ENCODE results near the gene ZBP1. TPM values are rescaled to one million over a fixed set of nuclear protein-coding genes. Genes with fewer than 3 reads are reported as not detected.

The ZBP1 gene
- total and polyA plus RNA-seq, 9 donors, result 0.12 to 0.92 (median 0.24) TPM; not detected in 4

DNA sequence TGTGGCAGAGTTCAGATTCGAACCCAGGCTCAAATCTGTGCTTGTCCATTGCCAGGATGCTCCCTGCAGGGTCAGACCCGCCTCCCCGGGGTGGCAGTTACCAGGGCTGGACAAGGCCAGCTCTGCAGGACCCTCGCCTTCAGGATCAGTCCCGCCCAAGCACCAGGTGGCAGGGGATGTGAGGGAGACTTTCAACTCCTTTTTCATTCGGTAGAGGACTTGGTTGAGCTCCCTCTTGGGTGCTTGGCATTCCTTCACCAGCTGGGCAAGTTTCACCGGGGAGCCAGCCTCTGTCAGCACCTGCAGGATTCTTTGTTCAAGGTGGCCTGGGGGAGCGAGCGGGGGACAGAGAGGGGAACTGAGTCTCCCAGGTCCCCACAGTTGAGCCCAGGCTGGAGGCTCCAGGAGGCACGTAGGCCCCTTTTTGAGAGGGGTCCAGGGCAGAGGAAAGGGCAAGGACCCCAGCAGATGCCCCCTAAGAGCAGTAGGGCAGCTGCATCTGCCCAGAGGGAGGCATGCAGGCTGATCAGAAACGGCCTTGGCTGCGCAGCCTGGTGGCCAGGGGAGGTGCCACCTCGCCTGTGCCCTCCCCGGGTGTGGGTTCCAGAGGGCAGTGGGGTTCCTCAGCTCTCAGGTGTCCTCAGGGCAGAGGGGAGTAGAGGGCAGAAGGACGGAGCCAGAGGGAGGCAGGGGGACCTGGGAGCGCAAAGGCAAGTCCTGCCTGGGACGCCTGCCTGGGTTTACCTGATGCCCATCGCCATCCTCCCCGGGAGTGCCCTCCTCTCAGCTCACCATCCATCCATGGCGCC, 3.9 kb downstream of the ZBP1 start:
- Histone ChIP-seq H3K27me3 (no peaks in the 10 kb centered on the region), H3K9me3 (no peaks in the 10 kb centered on the region), H3K4me1 (ENCODE audit: insufficient read depth) (no peaks in the 10 kb centered on the region), H3K4me3 (no peak overlapping the region), H3K27ac (no peak overlapping the region), H3K36me3 (no peaks in the 10 kb centered on the region)
- TF ChIP-seq CTCF (IDR thresholded peaks at IDR 0.05) (no peak), EP300 (IDR thresholded peaks at IDR 0.05) (no peak), POLR2A (IDR thresholded peaks at IDR 0.05) (no peak)
- intact Hi-C loops (cut with DNase I), result no loop called here
- WGBS, 3 donors, result 87 to 88% (median 88%) methylated on average over 20 of the region's 20 CpGs
- DNase-seq, result peak in 1 of 5 donors; percentile 17

GRCh38 chr20:57615445-57615811, 4.8 kb downstream of the ZBP1 start:
- TF ChIP-seq POLR2A (IDR thresholded peaks at IDR 0.05) (no peak), EP300 (IDR thresholded peaks at IDR 0.05) (no peak)
- Histone ChIP-seq H3K27ac (no peak overlapping the region), H3K9me3 (no peaks in the 10 kb centered on the region), H3K4me3 (no peak overlapping the region), H3K27me3 (no peaks in the 10 kb centered on the region), H3K4me1 (ENCODE audit: insufficient read depth) (no peaks in the 10 kb centered on the region), H3K36me3 (no peaks in the 10 kb centered on the region)
- intact Hi-C loops (cut with DNase I), result no loop called here
- peak in 2 of 5 donors; percentile 3 to 10 for DNase-seq
- 61 to 79% (median 73%) methylated on average over 8 of the region's 8 CpGs for WGBS, 3 donors

DNA sequence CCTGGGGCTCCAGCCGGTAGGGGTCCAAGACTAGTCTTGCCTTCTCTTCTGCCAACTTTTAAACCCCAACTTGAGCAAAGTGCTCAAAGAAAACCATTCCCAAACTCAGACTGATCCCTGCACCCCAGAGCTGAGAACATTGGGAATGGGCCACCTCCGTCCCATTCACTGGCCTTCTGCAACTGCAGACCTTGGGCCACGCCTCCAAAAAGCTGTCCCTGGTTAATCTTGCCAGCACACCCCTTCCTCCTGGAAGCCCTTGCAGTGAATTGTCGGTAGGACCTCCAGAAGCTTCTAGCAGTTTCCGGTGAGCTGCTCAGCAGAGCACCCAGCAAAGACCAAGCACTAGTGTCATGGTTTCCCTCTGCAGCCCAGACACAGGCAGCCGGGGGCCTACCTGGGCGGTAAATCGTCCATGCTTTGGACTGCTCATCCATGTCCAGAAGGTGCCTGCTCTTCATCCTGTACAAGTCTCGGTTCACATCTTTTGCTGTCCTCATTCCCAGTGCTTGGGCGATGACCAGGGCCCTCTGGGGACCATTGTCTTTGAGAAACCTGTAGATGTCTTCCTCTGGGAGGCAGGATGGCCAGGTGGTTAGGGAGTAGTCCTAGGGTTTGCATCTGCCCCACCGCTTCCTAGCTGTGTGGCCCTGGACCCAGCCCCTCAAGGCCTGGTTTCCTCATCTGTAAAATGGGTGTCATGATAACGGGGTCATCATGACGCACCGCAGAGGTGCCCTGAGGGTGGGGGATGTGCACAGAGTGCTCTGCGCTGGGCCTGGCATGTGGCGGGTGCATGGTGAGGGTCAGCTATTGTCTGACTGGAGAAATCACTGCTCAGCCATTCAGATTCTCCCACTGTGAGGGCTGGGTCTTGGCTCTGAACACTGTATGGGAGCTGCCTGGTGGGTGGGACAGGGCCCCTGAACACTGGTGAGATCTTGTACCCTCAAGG, 5.5 kb downstream of the ZBP1 start:
- intact Hi-C loops (cut with DNase I), result no loop called here
- H3K4me1 ChIP-seq (ENCODE audit: insufficient read depth), result no peaks in the 10 kb centered on the region
- no peak overlapping the region for H3K27ac ChIP-seq
- no peaks in the 10 kb centered on the region for H3K9me3 ChIP-seq
- H3K27me3 ChIP-seq, result no peaks in the 10 kb centered on the region
- WGBS, 3 donors, result 89 to 92% (median 90%) methylated on average over 16 of the region's 16 CpGs
- TF ChIP-seq POLR2A (IDR thresholded peaks at IDR 0.05) (no peak), EP300 (IDR thresholded peaks at IDR 0.05) (no peak), CTCF (IDR thresholded peaks at IDR 0.05) (no peak)
- H3K36me3 ChIP-seq, result no peaks in the 10 kb centered on the region
- H3K4me3 ChIP-seq, result no peak overlapping the region
- peak in 2 of 5 donors; percentile 4 to 9 for DNase-seq

GRCh38 chr20:57613481-57613921, 6.7 kb downstream of the ZBP1 start:
- H3K27me3 ChIP-seq, result no peaks in the 10 kb centered on the region
- H3K36me3 ChIP-seq, result no peaks in the 10 kb centered on the region
- no peak overlapping the region for H3K4me3 ChIP-seq
- DNase-seq, result peak in 2 of 5 donors; percentile 3 to 10
- H3K4me1 ChIP-seq (ENCODE audit: insufficient read depth), result no peaks in the 10 kb centered on the region
- intact Hi-C loops (cut with DNase I), result no loop called here
- no peak overlapping the region for H3K27ac ChIP-seq
- 85 to 92% (median 88%) methylated on average over 12 of the region's 12 CpGs for WGBS, 3 donors
- no peaks in the 10 kb centered on the region for H3K9me3 ChIP-seq
- TF ChIP-seq CTCF (IDR thresholded peaks at IDR 0.05) (no peak), EP300 (IDR thresholded peaks at IDR 0.05) (no peak), POLR2A (IDR thresholded peaks at IDR 0.05) (no peak)
